GM18498 (cell line): ENCODE data around the gene RAB1B.
"Not testable (repeated sequence)": the region's sequence is repeated elsewhere in the genome, so short reads cannot be mapped to it uniquely, and the experiment has no call there.

Experiments
- ATAC-seq: cut with Tn5 transposase; IDR thresholded peaks from one replicate; pipeline ENCODE4 v1.9.1; 2021; ENCODE audit warnings: mild to moderate bottlenecking, moderate library complexity; ENCODE audit not compliant: unreplicated experiment

Gene RAB1B

GRCh38 chr11:66317723-66318599 is 49.5 kb downstream of the RAB1B start:
- no peak for ATAC-seq

DNA sequence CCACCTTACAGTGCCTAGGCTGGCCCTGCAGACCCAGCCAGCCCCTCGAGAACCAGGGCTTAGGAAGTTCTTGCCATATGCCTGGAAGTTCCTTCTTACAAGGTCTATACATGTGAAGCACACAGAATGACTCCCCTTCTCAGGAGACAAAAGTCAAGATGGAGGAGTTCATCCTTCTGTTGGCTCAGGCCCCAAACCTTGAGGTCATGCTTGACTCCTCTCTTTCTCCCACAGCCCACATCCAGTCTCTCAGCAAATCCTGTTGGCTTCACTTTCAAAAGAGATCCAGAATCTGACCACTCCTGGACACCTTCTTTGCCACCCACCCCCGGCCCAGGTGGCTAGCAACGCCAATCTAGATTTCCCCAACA is 50.1 kb downstream of the RAB1B start:
- no peak for ATAC-seq

- not testable (repeated sequence) for ATAC-seq
Measured at GRCh38 chr11:66320289-66320688, 51.9 kb downstream of the RAB1B start.

- ATAC-seq = not testable (repeated sequence)
Measured at GRCh38 chr11:66320748-66321147, 52.3 kb downstream of the RAB1B start.

DNA sequence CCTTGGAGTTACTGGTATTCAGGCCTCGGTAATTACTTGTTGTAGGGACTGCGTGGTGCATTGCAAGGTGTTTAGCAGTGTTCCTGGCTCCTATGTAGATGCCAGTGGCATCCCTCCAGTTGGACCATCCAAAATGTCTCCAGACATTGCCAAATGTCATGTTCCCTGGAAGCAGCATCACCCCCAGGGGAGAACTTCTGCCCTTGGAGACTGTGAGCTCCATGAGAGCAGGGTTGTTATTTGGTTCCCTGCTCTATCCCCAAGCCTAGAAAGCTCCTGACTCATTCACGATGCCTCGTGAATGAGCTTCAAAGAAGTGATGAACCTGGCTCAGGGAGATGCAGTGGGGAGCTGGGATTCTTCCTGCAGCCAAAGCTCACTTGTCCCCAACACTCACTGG is 53.2 kb downstream of the RAB1B start:
- ATAC-seq = no peak

DNA sequence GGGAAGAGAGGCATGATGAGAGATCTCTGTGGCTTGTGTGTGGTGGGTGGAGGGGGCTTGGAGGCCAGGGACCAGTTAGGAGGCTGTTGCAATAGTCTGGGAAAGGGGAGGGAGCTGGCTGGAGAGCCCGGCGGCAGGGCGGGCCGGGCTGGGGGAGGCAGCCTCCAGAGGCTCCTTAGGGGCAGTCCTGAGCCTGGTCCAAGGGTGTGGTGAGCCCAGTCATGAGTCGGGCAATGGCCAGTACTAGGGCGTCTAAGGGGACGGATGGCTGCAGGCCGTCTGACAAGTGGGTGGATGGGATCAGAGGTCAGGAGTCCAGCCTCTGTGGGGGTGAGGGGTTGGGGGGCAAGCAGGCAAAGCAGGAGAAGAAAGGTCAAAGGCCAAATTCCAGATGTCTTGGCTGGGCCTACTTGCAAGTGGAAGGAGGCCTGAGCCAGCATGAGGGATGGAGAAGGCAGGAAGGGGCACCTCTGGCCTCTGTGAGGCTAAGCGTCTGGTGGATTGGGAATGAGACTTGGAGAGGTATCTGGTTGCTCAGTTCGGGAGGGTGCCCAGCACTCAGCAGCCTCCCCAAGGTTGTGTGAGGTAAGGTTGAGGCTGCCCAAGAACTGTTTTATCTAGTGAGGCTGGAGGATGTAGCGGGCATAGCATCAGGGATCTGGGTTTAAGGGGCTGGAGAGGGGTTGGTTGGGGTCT is 54.4 kb downstream of the RAB1B start:
- ATAC-seq = no peak

- ATAC-seq = no peak
Measured at GRCh38 chr11:66323684-66324083, 55.2 kb downstream of the RAB1B start.

DNA sequence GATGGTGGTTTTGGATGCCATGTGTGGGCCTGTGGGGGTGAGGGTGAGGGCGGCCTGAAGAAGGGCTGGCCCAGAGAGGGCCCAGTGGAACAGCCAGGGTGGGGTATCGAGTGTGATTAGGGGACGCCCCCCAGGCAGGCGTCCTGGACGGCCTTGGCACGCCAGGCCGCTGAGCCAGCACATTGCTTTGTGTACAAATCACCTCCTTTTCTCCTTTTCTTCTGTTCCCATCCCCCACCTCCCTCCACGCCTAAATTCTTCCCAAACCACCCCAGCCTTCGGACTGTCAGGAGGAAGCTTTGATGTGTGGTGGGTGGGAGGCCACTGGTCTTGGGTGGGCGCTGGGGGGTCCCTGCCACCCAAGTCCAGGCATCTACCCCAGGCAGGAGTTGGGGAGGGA is 56.2 kb downstream of the RAB1B start:
- no peak for ATAC-seq

DNA sequence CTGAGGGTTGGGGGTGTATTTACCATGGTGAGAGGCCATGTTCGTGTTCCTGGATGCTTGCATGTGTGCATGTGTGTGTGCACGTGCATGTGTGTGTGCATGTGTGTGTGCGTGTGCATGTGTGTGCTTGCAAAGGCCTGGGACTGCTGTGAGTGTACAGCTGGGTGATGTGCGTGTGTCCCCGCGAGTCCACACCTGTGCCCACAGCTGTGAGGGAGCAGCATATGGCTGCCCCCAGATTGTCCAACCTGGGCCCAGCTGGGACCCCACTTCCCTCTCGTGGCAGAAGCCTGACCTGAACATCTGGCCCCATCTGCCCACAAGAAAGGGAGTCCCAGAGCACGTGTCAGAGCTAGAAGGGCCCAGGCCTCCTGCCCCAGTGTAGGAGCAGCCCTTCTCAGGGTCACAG is 56.8 kb downstream of the RAB1B start:
- no peak for ATAC-seq

DNA sequence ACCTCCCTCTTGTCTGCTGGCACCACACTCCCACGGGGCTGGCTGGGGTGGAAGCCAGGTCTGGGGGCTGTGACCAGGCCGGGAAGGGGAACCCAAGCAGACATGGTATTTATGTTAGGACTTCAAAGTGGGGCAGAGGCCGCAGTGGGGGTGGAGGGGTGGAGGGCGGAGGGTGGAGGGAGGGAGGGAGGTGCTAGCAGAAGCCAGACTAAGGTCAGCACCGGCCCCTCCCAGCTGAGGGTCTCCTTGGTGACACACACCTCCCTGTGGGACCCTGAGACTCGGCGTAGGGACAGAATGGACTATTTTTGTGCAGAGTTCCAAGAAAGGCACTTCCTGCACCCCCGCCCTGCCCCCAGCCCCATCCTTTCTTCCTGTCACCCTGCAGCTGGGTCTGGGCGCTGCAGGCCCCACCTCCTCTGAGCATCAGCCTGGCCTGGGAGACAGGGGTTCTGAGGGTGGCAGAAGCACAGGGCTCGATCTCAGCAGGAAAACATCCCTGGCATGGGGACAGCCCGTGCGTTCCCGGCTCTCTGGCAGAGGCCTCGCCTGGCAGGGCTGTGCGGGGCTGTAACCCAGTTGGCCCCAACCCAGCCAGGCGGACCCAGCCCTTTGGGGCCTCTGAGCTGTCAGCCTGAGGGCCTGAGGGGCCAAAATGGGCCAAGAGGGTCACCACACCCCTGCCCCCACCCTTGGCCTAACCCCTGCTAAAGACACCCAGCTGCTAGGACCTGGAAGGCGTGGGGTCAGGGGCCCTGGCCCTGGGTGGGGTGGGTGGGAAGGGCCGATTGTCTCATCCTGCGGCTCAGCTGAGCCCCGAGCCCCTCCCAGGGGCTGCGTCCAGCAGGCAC is 58.0 kb downstream of the RAB1B start:
- ATAC-seq = no peak
